ENCODE results near the gene ZNF467. TPM values are rescaled to one million over a fixed set of nuclear protein-coding genes. Genes with fewer than 3 reads are reported as not detected.

The ZNF467 gene
- 3.3 TPM in 2 replicates for total RNA-seq (2014; rRNA removed; shearing (Covaris generic))
- 3.7 and 6.5 TPM in 2 replicates for polyA plus RNA-seq (2014; cell fraction: nucleus; rRNA removed)

GRCh38 chr7:149773446-149774236 is at the start of gene ZNF467:
Gene ZNF467, minus strand, starts transcription at chr7:149773588. Its CDS starts 2,556 bp downstream, at chr7:149771032.
- DNase-seq (ENCODE audit: extremely low read depth, low read depth): no peak

DNA sequence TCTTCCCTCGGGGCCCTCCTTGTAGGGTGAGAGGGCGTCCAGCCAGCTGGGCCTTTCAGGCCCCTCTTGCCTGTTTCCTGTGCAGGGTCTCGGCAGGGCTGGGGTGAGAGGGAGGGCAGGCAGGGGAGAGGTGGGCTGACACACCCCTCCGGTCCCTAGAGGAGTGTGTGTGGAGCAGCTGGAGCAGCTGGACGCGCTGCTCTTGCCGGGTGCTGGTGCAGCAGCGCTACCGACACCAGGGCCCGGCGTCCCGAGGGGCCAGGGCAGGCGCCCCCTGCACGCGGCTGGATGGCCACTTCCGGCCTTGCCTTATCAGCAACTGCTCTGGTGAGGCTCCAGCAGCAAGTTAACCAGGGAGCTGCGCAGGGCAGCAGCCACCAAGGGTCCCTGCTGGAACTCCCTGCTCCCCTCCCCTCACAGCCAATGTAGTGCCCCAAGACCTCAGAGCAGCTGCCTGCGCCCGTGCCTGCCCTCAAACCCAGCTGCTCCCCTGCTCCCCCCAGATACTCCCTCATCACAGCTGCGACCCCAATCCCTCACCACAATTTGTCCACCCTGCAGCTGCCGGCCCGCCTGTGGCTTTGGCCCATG is 49.1 kb upstream of the ZNF467 start:
- no peak for DNase-seq (ENCODE audit: extremely low read depth, low read depth)

DNA sequence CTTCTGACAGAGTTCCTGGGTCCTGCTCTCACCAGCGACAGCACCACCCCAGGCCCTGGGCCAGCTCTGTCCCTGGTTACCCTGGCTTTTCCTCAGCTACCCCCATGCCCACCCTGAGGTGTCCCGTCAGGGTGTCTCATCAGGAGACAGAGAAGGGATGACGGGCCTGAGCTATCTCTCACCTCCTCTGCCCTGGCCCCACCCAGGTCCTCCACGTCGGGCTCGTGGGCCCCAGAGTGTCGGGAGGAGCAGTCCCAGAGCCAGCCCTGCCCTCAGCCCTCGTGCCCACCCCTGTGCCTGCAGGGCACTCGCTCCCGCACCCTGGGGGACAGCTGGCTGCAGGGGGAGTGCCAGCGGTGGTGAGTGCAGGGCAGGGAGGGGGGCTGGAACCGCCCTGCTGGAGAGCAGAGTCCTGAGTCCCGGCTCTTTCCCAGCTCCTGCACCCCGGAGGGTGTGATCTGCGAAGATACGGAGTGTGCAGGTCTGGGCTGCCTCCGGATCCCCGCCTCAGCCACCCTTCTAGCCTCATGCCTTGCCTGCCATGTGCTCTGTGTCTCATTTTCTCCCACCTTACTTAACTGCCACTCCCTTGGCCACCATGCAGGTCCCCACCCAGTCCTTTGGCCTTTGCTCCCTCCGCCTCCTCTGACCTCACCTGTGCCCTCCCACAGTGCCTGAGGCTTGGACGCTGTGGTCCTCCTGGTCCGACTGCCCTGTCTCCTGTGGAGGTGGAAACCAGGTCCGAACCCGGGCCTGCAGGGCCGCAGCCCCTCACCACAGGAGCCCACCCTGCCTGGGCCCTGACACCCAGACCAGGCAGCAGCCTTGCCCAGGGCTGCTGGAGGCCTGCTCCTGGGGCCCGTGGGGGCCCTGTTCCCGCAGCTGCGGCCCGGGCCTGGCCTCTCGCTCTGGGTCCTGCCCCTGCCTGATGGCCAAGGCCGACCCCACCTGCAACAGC is 48.1 kb upstream of the ZNF467 start:
- no peak for DNase-seq (ENCODE audit: extremely low read depth, low read depth)

GRCh38 chr7:149820622-149821190 is 47.3 kb upstream of the ZNF467 start:
- DNase-seq (ENCODE audit: extremely low read depth, low read depth): no peak

- DNase-seq (ENCODE audit: extremely low read depth, low read depth): no peak
Observed at GRCh38 chr7:149819961-149820340, 46.6 kb upstream of the ZNF467 start.

- DNase-seq (ENCODE audit: extremely low read depth, low read depth): no peak
Observed at GRCh38 chr7:149819141-149819960, 46.0 kb upstream of the ZNF467 start.

- DNase-seq (ENCODE audit: extremely low read depth, low read depth): no peak
Observed at GRCh38 chr7:149818536-149818840, 45.1 kb upstream of the ZNF467 start.

DNA sequence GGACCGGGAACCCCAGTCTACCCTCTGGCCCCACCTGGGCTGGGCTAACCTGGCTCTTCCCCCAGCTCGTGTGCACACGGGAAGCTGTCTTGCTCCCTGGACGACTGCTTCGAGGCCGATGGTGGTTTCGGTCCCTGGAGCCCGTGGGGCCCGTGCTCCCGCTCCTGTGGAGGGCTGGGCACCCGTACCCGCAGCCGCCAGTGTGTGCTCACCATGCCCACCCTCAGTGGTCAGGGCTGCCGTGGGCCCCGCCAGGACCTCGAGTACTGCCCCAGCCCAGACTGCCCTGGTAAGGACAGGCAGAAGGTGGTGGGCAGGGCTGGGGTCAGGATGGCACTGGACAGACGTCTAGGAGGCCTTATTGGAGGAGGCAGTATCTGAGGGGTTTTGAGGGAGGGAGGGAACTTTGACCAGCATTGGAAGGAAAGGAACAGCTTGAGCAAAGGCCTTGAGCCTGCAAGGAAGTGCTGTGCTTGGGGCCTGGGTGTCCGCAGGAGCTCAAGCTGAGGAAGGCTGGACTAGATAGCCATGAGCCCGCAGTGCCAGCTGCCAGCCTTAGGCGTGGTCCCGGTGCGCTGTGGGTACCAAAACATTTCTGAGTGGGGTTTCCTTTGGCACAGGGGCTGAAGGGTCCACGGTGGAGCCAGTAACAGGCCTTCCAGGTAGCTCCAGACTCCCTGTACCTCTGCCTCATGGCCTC is 44.6 kb upstream of the ZNF467 start:
- DNase-seq (ENCODE audit: extremely low read depth, low read depth): no peak

GRCh38 chr7:149817301-149817771 is 43.9 kb upstream of the ZNF467 start:
- DNase-seq (ENCODE audit: extremely low read depth, low read depth): no peak

DNA sequence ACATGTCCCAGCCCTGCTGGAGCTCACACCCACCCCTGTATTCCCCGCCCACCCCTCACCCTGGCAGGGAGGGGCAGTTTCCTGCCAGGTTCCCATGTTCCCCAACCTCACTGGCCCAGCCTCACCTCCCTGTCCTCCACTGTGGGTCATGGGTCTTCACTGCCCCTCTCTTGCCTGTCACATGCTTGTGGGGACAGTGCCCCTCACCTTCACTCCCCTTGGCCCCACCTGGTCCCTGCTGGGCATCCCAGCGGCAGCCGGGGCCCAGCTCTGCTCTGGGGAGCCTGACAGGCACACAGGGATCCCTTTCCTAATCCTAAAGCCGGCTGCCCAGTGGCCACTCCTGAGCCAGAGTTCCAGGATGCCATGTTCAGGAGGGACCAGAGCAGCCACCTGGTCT is 43.4 kb upstream of the ZNF467 start:
- no peak for DNase-seq (ENCODE audit: extremely low read depth, low read depth)

DNA sequence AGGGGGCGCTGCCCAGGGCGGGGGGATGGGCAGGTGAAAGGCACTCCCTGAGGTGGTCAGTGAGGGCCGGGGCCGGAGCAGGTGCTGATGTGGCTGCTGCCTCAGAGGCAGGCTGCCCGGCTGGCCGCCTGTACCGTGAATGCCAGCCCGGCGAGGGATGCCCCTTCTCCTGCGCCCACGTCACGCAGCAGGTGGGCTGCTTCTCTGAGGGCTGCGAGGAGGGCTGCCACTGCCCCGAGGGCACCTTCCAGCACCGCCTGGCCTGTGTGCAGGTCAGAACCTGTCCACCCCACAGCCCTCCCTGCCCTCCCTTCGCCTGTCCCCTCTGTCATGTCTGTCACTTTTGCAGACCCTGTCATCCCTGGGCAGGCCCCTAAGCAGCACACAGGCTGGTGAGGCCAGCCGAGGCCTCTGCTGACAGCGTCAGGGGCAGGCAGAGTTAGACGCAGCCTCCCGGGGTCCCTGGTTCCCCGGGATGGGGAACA is 42.9 kb upstream of the ZNF467 start:
- no peak for DNase-seq (ENCODE audit: extremely low read depth, low read depth)

- DNase-seq (ENCODE audit: extremely low read depth, low read depth): no peak
Observed at GRCh38 chr7:149815661-149816266, 42.4 kb upstream of the ZNF467 start.

DNA sequence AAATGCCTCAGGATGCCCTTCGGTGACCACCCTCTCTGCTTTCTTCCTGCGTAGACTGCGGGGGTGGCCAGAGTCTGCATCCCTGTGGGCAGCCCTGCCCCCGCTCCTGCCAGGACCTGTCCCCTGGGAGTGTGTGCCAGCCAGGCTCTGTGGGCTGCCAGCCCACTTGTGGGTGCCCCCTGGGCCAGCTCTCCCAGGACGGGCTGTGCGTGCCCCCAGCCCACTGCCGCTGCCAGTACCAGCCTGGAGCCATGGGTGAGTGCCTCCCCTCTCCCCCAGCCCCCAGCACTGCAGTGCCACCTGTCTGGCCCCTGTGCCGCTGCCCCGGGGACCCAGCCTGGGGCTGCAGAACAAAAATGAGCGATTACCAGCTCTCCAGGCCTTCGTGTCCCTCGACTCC is 41.7 kb upstream of the ZNF467 start:
- no peak for DNase-seq (ENCODE audit: extremely low read depth, low read depth)

DNA sequence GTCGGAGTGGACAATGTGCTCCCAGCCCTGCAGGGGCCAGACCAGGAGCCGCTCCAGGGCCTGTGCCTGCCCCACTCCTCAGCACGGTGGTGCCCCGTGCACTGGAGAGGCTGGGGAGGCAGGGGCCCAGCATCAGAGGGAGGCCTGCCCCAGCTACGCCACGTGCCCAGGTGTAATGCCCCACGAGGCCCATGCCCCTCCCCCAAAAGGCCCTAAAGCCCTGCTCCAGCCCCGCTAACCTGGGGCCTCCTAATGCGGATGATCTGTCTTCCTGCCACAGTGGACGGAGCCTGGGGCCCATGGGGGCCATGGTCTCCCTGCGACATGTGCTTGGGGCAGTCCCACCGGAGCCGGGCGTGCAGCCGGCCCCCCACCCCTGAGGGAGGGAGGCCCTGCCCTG is 41.1 kb upstream of the ZNF467 start:
- no peak for DNase-seq (ENCODE audit: extremely low read depth, low read depth)

- no peak for DNase-seq (ENCODE audit: extremely low read depth, low read depth)
Observed at GRCh38 chr7:149813254-149814035, 40.1 kb upstream of the ZNF467 start.

DNA sequence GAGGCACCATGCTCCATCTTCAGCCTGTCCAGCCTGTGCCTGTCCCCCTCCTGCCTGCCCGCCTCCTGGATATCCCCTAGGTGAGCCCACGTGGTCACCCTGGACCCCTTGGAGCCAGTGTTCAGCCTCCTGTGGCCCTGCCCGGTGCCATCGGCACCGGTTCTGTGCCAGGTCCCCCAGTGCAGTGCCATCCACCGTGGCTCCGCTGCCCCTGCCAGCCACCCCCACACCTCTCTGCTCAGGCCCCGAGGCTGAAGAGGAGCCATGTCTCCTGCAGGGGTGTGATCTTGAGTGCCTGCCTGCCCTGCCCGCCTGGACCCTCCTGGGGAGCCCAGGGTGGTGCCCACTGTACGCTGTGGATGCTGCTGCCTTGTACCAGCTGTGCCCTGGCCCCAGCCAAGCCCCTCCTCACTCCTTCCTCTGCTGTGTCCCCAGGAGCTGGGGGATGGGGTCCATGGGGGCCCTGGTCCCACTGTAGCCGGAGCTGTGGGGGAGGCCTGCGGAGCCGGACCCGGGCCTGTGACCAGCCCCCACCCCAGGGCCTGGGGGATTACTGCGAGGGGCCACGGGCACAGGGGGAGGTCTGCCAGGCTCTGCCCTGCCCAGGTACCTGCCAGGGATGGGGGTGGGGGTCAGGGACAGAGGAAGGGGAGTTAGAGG is 38.6 kb upstream of the ZNF467 start:
- no peak for DNase-seq (ENCODE audit: extremely low read depth, low read depth)

DNA sequence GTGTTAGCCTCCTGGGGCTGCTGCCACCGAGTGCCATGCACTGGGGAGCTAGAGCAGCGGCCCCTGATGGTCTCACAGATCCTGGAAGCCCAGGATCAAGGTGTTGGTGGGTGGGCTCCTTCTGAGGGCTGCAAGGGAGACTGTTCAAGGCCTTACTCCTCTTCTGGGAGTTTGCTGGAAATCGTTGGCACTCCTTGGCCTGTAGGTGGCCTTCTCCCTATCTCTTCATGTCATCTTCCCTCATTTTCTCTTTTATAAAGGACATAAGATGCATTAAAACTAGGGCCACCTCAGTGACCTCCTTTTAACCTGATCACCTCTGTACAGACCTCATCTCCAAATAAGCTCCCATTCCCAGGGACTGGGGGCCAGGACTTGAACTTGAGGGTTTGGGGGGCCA is 37.8 kb upstream of the ZNF467 start:
- DNase-seq (ENCODE audit: extremely low read depth, low read depth): no peak

Data from NCI-H460 (cell line).